ENCODE results near the gene CRADD.

Gene CRADD

DNA sequence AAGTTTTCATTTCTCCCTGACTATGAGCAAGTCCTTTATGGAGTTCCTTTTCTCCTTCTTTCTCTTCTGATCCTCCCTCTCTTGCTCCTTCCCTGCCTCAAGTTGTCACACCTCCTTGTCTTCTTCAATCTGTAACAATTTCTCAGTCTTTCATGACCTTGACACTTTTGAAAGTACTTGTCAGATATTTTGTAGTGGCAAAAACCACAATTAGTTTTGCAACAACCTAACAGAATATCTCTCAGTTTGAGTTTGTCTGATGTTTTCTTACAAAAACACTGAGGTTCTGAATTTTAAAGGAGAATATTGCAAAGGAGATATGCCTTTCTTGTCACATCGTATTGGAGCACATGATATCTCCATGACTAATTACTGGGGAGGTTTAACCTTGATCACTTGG is 4.1 kb upstream of the CRADD start:
- H3K36me3 ChIP-seq (ENCODE audit: control insufficient read depth, insufficient read depth, low read length, severe bottlenecking): no peaks in the 10 kb centered on the region
- no peak overlapping the region for H3K4me3 ChIP-seq (ENCODE audit: low read length)
- H3K4me1 ChIP-seq (ENCODE audit: control insufficient read depth, insufficient read depth, low read length): peaks cover 6% of the 10 kb centered on the region
- H3K9me3 ChIP-seq (ENCODE audit: control insufficient read depth, low read length): no peaks in the 10 kb centered on the region
- no peak for DNase-seq (ENCODE audit: low read depth)
- no peaks in the 10 kb centered on the region for H3K27me3 ChIP-seq (replicated peaks; ENCODE audit: control insufficient read depth, insufficient read depth, low read length)
- H3K9ac ChIP-seq (ENCODE audit: low read length): no peak overlapping the region

DNA sequence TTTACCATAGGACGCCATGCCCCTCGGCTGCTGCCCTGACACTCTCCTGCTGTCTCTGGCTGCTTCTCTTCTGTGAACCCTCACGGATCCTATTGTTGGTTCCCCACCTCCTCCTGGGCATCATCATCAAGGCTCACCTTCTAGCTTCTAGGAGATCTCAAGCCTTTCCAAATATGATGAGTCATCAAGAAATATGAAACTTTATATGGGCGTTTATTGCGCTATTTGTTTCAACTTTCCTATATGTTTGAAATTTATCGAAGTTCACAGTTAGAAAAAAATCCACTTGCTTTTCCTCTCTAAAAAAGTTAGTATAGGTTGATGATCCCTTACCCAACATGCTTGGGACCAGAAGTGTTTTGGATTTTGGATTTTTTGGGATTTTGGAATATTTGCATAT is 2.8 kb upstream of the CRADD start:
- peaks cover 11% of the 10 kb centered on the region for H3K4me1 ChIP-seq (ENCODE audit: control insufficient read depth, insufficient read depth, low read length)
- DNase-seq (ENCODE audit: low read depth): no peak
- no peaks in the 10 kb centered on the region for H3K9me3 ChIP-seq (ENCODE audit: control insufficient read depth, low read length)
- no peak overlapping the region for H3K9ac ChIP-seq (ENCODE audit: low read length)
- no peak overlapping the region for H3K4me3 ChIP-seq (ENCODE audit: low read length)
- H3K27me3 ChIP-seq (replicated peaks; ENCODE audit: control insufficient read depth, insufficient read depth, low read length): no peaks in the 10 kb centered on the region
- no peaks in the 10 kb centered on the region for H3K36me3 ChIP-seq (ENCODE audit: control insufficient read depth, insufficient read depth, low read length, severe bottlenecking)

DNA sequence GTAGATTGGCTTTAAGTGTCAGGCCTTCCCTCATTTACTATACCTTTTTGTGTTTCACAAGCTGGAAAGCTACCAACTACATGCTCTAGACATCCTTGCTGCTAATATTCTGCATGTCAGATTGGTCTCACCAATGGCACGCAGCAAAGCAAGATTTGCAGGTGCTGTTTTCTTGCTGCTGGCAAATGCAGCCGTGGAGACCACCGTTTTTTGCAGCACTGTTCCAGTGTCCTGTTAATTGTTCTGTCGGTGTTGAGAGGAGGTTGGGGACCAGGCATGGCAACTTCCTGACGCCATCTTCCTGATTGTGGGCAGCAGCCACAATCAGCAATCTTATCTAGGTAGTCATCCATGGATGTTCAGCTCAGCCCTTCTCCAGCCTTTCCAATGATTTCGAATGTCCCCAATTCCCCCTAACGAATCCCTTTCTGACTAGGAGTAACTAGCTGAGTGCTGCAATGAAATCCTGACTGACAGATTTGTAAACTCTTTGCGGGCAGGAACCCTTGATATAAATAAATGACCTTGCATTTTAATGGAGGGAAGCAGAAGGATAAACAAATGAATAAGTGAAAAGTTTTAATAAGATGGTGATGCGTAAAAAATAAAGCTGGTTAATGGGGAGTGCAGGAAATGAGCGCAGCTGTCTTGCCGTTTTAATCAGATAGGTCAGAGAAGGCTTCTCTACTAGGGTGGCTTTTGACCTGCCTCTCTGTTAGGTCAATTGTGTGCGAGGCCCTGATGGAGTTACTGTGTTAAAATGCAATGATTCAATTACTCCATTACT is 574 bp upstream of the CRADD start:
- Histone ChIP-seq H3K4me3 (ENCODE audit: low read length) (peak overlapping the region; percentile 95), H3K9ac (ENCODE audit: low read length) (peak overlapping the region; percentile 96), H3K9me3 (ENCODE audit: control insufficient read depth, low read length) (no peaks in the 10 kb centered on the region), H3K36me3 (ENCODE audit: control insufficient read depth, insufficient read depth, low read length, severe bottlenecking) (no peaks in the 10 kb centered on the region), H3K4me1 (ENCODE audit: control insufficient read depth, insufficient read depth, low read length) (peaks cover 11% of the 10 kb centered on the region), H3K27me3 (replicated peaks; ENCODE audit: control insufficient read depth, insufficient read depth, low read length) (no peaks in the 10 kb centered on the region)
- no peak for DNase-seq (ENCODE audit: low read depth)

DNA sequence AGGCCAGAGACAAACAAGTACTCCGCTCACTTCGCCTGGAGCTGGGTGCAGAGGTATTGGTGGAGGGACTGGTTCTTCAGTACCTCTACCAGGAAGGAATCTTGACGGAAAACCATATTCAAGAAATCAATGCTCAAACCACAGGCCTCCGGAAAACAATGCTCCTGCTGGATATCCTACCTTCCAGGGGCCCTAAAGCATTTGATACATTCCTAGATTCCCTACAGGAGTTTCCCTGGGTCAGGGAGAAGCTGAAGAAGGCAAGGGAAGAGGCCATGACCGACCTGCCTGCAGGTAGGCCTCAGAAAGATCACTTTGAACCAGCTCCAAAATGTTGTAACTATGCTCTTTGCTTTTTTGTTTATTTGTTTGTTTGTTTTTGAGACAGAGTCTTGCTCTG is 1.6 kb downstream of the CRADD start:
- no peaks in the 10 kb centered on the region for H3K27me3 ChIP-seq (replicated peaks; ENCODE audit: control insufficient read depth, insufficient read depth, low read length)
- H3K9ac ChIP-seq (ENCODE audit: low read length): no peak overlapping the region
- peaks cover 12% of the 10 kb centered on the region for H3K4me1 ChIP-seq (ENCODE audit: control insufficient read depth, insufficient read depth, low read length)
- H3K9me3 ChIP-seq (ENCODE audit: control insufficient read depth, low read length): no peaks in the 10 kb centered on the region
- peak overlapping the region; percentile 95 for H3K4me3 ChIP-seq (ENCODE audit: low read length)
- no peak for DNase-seq (ENCODE audit: low read depth)
- no peaks in the 10 kb centered on the region for H3K36me3 ChIP-seq (ENCODE audit: control insufficient read depth, insufficient read depth, low read length, severe bottlenecking)

DNA sequence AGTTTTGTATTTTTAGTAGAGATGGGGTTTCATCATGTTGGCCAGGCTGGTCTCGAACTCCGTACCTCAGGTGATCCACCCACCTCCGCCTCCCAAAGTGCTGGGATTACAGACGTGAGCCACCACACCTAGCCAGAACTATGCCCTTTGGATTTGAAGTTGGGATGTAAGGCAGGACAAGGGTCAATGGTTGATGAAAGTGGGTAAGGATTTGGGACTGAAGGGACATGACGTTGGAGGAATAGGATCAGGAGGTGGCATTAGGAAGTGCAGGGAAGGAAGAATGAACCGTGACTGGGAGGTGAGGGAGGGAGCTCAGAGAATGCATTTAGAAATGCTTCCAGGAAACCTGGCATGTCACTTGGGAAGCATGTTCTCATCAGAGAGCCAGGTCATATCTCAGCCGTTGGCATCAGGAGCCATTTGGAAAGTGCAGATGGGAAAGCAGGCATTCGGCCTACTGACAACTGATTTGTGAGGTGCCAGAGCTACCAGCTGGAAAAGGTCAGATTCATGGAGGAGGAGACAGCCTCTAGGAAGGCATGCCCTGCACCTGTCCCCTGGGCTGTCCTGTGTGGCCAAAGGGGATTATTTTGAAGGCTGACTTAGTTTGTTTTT is 2.2 kb downstream of the CRADD start:
- DNase-seq (ENCODE audit: low read depth): no peak
- Histone ChIP-seq H3K36me3 (ENCODE audit: control insufficient read depth, insufficient read depth, low read length, severe bottlenecking) (no peaks in the 10 kb centered on the region), H3K27me3 (replicated peaks; ENCODE audit: control insufficient read depth, insufficient read depth, low read length) (no peaks in the 10 kb centered on the region), H3K9me3 (ENCODE audit: control insufficient read depth, low read length) (no peaks in the 10 kb centered on the region), H3K4me3 (ENCODE audit: low read length) (no peak overlapping the region), H3K9ac (ENCODE audit: low read length) (no peak overlapping the region), H3K4me1 (ENCODE audit: control insufficient read depth, insufficient read depth, low read length) (peaks cover 12% of the 10 kb centered on the region)

DNA sequence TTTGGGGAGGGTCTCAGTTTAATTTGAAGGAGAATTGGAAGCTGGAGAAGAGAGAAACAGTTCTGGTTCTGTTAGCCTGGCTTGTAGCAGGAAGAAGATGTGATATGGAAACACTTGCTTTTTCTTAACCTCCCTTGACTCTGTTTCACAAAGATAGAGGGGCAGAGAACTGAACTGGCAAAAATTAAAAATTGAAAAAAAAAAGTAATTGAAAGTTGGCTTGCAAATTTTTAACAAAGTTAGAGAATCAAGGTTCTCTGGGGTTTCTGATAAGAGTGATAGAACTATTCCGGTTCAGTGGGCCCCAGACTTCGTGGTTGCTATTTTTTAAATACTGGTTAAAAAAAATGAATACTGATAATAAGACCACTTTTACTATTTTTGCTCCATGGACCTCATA is 2.8 kb downstream of the CRADD start:
- Histone ChIP-seq H3K27me3 (replicated peaks; ENCODE audit: control insufficient read depth, insufficient read depth, low read length) (no peaks in the 10 kb centered on the region), H3K4me3 (ENCODE audit: low read length) (no peak overlapping the region), H3K36me3 (ENCODE audit: control insufficient read depth, insufficient read depth, low read length, severe bottlenecking) (no peaks in the 10 kb centered on the region), H3K9me3 (ENCODE audit: control insufficient read depth, low read length) (no peaks in the 10 kb centered on the region), H3K9ac (ENCODE audit: low read length) (no peak overlapping the region), H3K4me1 (ENCODE audit: control insufficient read depth, insufficient read depth, low read length) (peaks cover 12% of the 10 kb centered on the region)
- DNase-seq (ENCODE audit: low read depth): no peak

DNA sequence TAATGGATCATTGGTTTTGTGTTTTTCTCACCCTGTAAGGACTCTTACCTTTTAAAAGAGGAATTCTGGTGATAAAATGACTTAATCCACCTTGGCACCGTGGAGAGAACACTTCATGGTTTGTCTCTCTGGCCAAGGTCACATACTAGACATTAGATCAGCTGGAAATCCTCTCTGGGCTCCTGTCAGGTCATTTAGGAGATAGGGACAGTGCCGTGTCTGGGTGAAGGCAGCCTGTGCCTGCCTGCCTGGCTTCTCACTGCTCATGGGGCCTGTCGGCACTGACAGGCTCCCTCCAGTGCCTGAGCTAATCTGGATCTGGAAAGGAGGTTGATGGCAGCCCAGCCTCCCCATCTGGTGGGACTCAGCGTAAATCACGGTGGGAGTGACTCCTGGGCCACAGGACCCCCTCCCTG is 5.7 kb downstream of the CRADD start:
- H3K27me3 ChIP-seq (replicated peaks; ENCODE audit: control insufficient read depth, insufficient read depth, low read length): no peaks in the 10 kb centered on the region
- no peaks in the 10 kb centered on the region for H3K36me3 ChIP-seq (ENCODE audit: control insufficient read depth, insufficient read depth, low read length, severe bottlenecking)
- H3K9ac ChIP-seq (ENCODE audit: low read length): no peak overlapping the region
- no peak overlapping the region for H3K4me3 ChIP-seq (ENCODE audit: low read length)
- DNase-seq (ENCODE audit: low read depth): no peak
- H3K9me3 ChIP-seq (ENCODE audit: control insufficient read depth, low read length): no peaks in the 10 kb centered on the region
- peaks cover 12% of the 10 kb centered on the region for H3K4me1 ChIP-seq (ENCODE audit: control insufficient read depth, insufficient read depth, low read length)

DNA sequence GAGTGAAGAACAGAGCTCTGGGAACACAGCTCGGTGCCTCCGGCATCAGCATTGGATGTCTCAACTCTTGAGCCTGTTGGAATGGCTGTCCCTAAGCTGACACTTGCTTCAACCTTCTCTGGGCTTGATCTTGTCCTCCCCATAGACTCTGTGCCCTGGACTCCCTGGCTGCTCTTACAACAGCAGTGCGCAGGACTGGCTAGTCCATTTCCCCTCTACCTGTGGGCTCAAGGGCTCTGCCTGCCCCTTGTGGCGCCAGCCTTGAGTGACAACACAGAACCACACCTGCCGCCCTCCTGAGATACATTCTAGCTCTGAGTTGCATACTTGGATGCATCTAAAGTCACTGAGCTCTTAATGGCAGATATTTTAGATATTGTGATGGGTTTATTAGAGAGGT is 6.2 kb downstream of the CRADD start:
- H3K4me1 ChIP-seq (ENCODE audit: control insufficient read depth, insufficient read depth, low read length): peaks cover 8% of the 10 kb centered on the region
- no peaks in the 10 kb centered on the region for H3K36me3 ChIP-seq (ENCODE audit: control insufficient read depth, insufficient read depth, low read length, severe bottlenecking)
- H3K4me3 ChIP-seq (ENCODE audit: low read length): no peak overlapping the region
- no peaks in the 10 kb centered on the region for H3K9me3 ChIP-seq (ENCODE audit: control insufficient read depth, low read length)
- no peak for DNase-seq (ENCODE audit: low read depth)
- H3K27me3 ChIP-seq (replicated peaks; ENCODE audit: control insufficient read depth, insufficient read depth, low read length): no peaks in the 10 kb centered on the region
- no peak overlapping the region for H3K9ac ChIP-seq (ENCODE audit: low read length)

DNA sequence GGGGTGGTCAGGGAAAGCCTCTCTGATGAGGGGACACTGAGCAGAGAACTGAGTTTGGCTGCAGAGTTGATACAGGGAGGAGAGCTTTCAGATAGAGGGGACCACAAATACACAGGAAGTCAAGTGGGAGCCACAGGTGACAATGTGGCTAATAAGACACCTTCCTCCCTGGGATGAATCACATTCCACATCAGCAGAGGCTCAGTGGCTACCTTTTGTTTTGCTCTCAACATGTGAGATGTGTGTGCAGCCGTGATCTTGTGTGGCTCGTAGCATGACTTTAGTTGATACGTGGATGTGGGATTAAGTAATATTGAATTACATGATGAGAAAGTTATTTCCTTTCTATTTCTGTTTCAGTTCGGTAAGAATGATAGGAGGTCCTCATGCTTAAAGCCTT is 7.5 kb downstream of the CRADD start:
- Histone ChIP-seq H3K9ac (ENCODE audit: low read length) (no peak overlapping the region), H3K27me3 (replicated peaks; ENCODE audit: control insufficient read depth, insufficient read depth, low read length) (no peaks in the 10 kb centered on the region), H3K4me3 (ENCODE audit: low read length) (peak overlapping the region; percentile 62), H3K36me3 (ENCODE audit: control insufficient read depth, insufficient read depth, low read length, severe bottlenecking) (no peaks in the 10 kb centered on the region), H3K4me1 (ENCODE audit: control insufficient read depth, insufficient read depth, low read length) (peaks cover 7% of the 10 kb centered on the region), H3K9me3 (ENCODE audit: control insufficient read depth, low read length) (no peaks in the 10 kb centered on the region)
- DNase-seq (ENCODE audit: low read depth): no peak

DNA sequence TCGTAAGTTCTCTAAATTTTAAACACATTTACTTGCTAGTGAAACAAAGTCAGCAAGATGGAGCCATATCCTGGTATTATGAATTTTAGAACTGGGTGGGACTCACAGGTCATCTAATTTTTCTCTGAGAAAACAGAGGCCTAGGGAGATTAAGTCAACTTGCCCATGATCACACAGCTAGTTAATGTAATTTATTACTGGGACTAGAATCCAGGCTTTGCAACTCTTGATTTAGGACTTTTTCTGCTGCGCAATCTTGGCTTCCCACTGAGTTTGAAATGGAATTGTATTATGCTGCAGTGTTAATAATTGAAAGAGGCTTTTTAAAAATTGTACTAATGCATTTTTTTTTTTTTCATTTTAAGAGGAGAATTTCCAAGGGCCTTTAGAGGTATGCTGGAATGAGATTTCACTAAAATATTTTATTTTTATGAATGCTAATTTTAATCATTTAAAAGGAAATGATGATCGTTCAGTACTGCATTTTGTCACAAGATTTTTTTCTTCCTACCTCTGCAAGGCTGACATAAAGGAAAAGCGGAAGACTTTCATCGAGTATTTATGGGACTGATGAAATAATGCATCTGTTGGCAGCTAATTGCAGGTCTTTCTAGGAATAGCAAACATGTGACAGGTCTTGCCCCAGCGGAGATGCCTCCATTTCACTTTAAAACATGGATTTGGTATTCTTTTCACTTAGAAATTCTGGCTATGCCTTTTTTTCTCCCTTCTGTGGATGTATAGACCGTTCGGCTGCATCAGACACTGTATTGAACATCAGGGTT is 9.6 kb downstream of the CRADD start:
- Histone ChIP-seq H3K27me3 (replicated peaks; ENCODE audit: control insufficient read depth, insufficient read depth, low read length) (no peaks in the 10 kb centered on the region), H3K4me3 (ENCODE audit: low read length) (no peak overlapping the region), H3K36me3 (ENCODE audit: control insufficient read depth, insufficient read depth, low read length, severe bottlenecking) (no peaks in the 10 kb centered on the region), H3K4me1 (ENCODE audit: control insufficient read depth, insufficient read depth, low read length) (peaks cover 7% of the 10 kb centered on the region), H3K9ac (ENCODE audit: low read length) (no peak overlapping the region), H3K9me3 (ENCODE audit: control insufficient read depth, low read length) (no peaks in the 10 kb centered on the region)
- DNase-seq (ENCODE audit: low read depth): no peak

DNA sequence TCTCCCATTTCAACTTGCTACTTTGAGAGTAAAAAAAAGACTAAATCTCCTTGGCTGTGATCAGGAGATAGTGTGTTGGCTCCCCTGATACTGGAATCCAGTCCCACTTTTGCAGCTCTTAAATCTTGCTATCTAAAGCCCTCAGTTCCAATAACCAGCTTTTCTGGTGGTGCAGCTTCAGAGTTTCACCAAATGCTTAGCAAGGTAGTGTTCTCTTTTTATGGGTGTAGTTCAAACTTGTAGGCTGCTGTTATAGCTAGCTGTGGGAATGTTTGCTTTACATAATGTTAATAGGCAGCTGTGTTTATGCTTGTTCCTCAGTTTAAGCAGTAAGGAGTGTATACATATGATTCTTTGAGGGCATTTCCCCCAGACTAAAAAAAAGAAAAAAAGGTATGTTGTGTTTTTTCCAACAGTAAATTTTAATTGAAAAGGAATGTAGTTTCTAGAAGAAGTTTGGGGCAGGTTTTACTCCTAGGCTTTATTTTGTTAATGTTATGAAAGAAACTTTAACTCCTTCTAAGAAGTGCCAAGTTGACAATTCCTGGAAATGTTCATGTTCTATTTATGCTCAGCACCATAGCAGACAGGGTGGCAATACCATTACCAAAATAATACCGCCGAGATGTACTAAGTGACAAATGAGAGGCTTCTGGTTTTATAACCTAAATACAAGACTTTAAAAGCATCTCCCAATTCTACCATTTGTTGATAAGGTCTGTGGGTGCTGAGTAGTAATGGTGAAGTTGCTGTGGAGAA is 12.1 kb downstream of the CRADD start:
- no peak for DNase-seq (ENCODE audit: low read depth)
- no peaks in the 10 kb centered on the region for H3K4me1 ChIP-seq (ENCODE audit: control insufficient read depth, insufficient read depth, low read length)
- H3K9me3 ChIP-seq (ENCODE audit: control insufficient read depth, low read length): no peaks in the 10 kb centered on the region
- H3K27me3 ChIP-seq (replicated peaks; ENCODE audit: control insufficient read depth, insufficient read depth, low read length): no peaks in the 10 kb centered on the region
- H3K36me3 ChIP-seq (ENCODE audit: control insufficient read depth, insufficient read depth, low read length, severe bottlenecking): no peaks in the 10 kb centered on the region
- H3K4me3 ChIP-seq (ENCODE audit: low read length): no peak overlapping the region
- H3K9ac ChIP-seq (ENCODE audit: low read length): no peak overlapping the region
